HCT116 (cell line): Measurements from ENCODE around the gene ANXA2R. TPM values are rescaled to one million over a fixed set of nuclear protein-coding genes. Genes with fewer than 3 reads are reported as not detected.

Experiments
- ATAC-seq: fragments of 200-7000 bp; cut with Tn5 transposase; 2 replicates; pipeline ENCODE4 v1.9.1; 2020; ENCODE audit warnings: mild to moderate bottlenecking, moderate library complexity
- BruUV-seq: library from RNA; stranded (reverse); fragments of 400-500 nt; replicated peaks from 2 replicates; lab custom pipeline; 2021; lab: Mats Ljungman, UMichigan
- CTCF ChIA-PET: fragments of 300-600 bp; sonication (Branson Sonifier 250); formaldehyde crosslinking; loops from one replicate; lab custom pipeline; 2021; ENCODE audit warnings: antibody characterized with exemption; lab: Charles Lee
- POLR2A ChIA-PET: fragments of 300-600, 350-600 bp; sonication (Branson Sonifier 250); formaldehyde crosslinking; loops from one replicate; lab custom pipeline; 2021; ENCODE audit warnings: antibody characterized with exemption; lab: Charles Lee
- RAD21 ChIA-PET, 2 experiments: fragments of 300-600 bp; sonication (Branson Sonifier 250); formaldehyde crosslinking; loops; one replicate each; lab custom pipeline; 2023; ENCODE audit warnings: low total read pairs in 2 of 2; ENCODE audit not compliant: uncharacterized antibody in 2 of 2, unreplicated experiment in 2 of 2, low non-redundant PET in 1 of 2; lab: Charles Lee
- DNase-seq: peaks from one replicate; pipeline ENCODE4 v3.0.0-alpha.2; 2010; ENCODE audit warnings: low read depth, low spot score
- H2AFZ ChIP-seq: fragments of 200-600 bp; shearing (Covaris generic), sonication (generic); 2 replicates; pipeline ENCODE4 v1.6.1; 2017; ENCODE audit warnings: low read depth, mixed run types, mixed read lengths, antibody characterized with exemption, low read length; ENCODE audit not compliant: poor library complexity, severe bottlenecking
- H3K27ac ChIP-seq: 2 replicates; pipeline ENCODE4 v1.5.1; 2012; ENCODE audit warnings: low read depth, low read length
- H3K27me3 ChIP-seq: fragments of 200-600 bp; sonication (generic); 2 replicates; pipeline ENCODE4 v1.6.1; 2016; ENCODE audit warnings: mixed run types, low read length, mixed read lengths; ENCODE audit not compliant: insufficient read depth
- H3K36me3 ChIP-seq, 2 experiments: fragments of 200-500 bp in 1 of 2; fragments of 200-600 bp in 1 of 2; sonication (Bioruptor generic) in 1 of 2; sonication (generic) in 1 of 2; 2 replicates each; pipeline versions ENCODE4 v1.5.1 to v1.6.1; 2014 to 2016; ENCODE audit warnings: low read length in 2 of 2, inconsistent platforms in 1 of 2, mixed read lengths in 1 of 2, mixed run types in 1 of 2; ENCODE audit not compliant: insufficient read depth in 2 of 2, control insufficient read depth in 1 of 2
- H3K4me1 ChIP-seq, 2 experiments: fragments of 200-600 bp in 1 of 2; sonication (generic) in 1 of 2; 2 replicates each; pipeline versions ENCODE4 v1.5.1 to v1.6.1; 2012 to 2017; ENCODE audit warnings: low read length in 2 of 2, inconsistent platforms in 1 of 2, mild to moderate bottlenecking in 1 of 2, mixed read lengths in 1 of 2, mixed run types in 1 of 2, moderate library complexity in 1 of 2; ENCODE audit not compliant: insufficient read depth in 2 of 2, control insufficient read depth in 1 of 2
- H3K4me2 ChIP-seq: fragments of 200-600 bp; sonication (generic); 2 replicates; pipeline ENCODE4 v1.6.1; 2017; ENCODE audit warnings: mixed run types, low read length, mixed read lengths
- H3K4me3 ChIP-seq, 2 experiments: fragments of 200-600 bp in 1 of 2; sonication (generic) in 1 of 2; replicated peaks in 1 of 2; 2 replicates each; pipeline ENCODE4 v1.5.1; 2011 to 2016; ENCODE audit warnings: low read length in 2 of 2, control low read depth in 1 of 2, low read depth in 1 of 2, mild to moderate bottlenecking in 1 of 2, mixed read lengths in 1 of 2, mixed run types in 1 of 2
- H3K79me2 ChIP-seq: fragments of 200-600 bp; sonication (generic); 2 replicates; pipeline ENCODE4 v1.6.1; 2017; ENCODE audit warnings: mild to moderate bottlenecking, mixed run types, low read length, moderate library complexity, mixed read lengths; ENCODE audit not compliant: insufficient read depth
- H3K9ac ChIP-seq: fragments of 200-600 bp; sonication (generic); 2 replicates; pipeline ENCODE4 v1.6.1; 2016; ENCODE audit warnings: low read length, mixed read lengths
- H3K9me2 ChIP-seq: fragments of 200-600 bp; sonication (generic), shearing (Covaris generic); 2 replicates; pipeline ENCODE4 v1.6.1; 2017; ENCODE audit warnings: mixed run types, mild to moderate bottlenecking, moderate library complexity; ENCODE audit not compliant: insufficient read depth
- H3K9me3 ChIP-seq, 2 experiments: fragments of 200-500 bp in 1 of 2; fragments of 200-600 bp in 1 of 2; sonication (Bioruptor generic) in 1 of 2; sonication (generic) in 1 of 2; 2 replicates each; pipeline ENCODE4 v1.6.1; 2014 to 2017; ENCODE audit warnings: low read length in 2 of 2, mixed read lengths in 2 of 2, inconsistent platforms in 1 of 2, low read depth in 1 of 2, mild to moderate bottlenecking in 1 of 2, mixed run types in 1 of 2, moderate library complexity in 1 of 2; ENCODE audit not compliant: control insufficient read depth in 1 of 2, insufficient read depth in 1 of 2
- H4K20me1 ChIP-seq: fragments of 200-600 bp; sonication (generic), shearing (Covaris generic); 2 replicates; pipeline ENCODE4 v1.6.1; 2017; ENCODE audit warnings: mixed run types, mild to moderate bottlenecking, moderate library complexity; ENCODE audit not compliant: insufficient read depth
- CBX3 ChIP-seq: IDR thresholded peaks from 2 replicates; pipeline ENCODE4 v1.6.1; 2012; ENCODE audit warnings: low read depth
- EGR1 ChIP-seq: IDR thresholded peaks from 2 replicates; pipeline ENCODE4 v1.6.1; 2012; ENCODE audit warnings: low read depth
- EZH2 ChIP-seq: fragments of 200-600 bp; sonication (generic); IDR thresholded peaks from 2 replicates; pipeline ENCODE4 v1.6.1; 2017; ENCODE audit warnings: antibody characterized with exemption, mixed run types
- EZH2phosphoT487 ChIP-seq: fragments of 200-600 bp; IDR thresholded peaks from 2 replicates; pipeline ENCODE4 v1.6.1; 2018; ENCODE audit warnings: antibody characterized with exemption, borderline replicate concordance
- FOSL1 ChIP-seq: IDR thresholded peaks from 2 replicates; pipeline ENCODE4 v1.6.1; 2012; ENCODE audit warnings: low read depth
- RAD21 ChIP-seq: IDR thresholded peaks from 2 replicates; pipeline ENCODE4 v1.6.1; 2012; ENCODE audit warnings: low read depth, mild to moderate bottlenecking
- SP1 ChIP-seq: IDR thresholded peaks from 2 replicates; pipeline ENCODE4 v1.6.1; 2012; ENCODE audit warnings: low read depth
- SRF ChIP-seq: IDR thresholded peaks from 2 replicates; pipeline ENCODE4 v1.6.1; 2012; ENCODE audit warnings: low read depth
- TCF7L2 ChIP-seq: IDR thresholded peaks from 2 replicates; pipeline ENCODE4 v1.7.0; 2011; ENCODE audit warnings: borderline replicate concordance, inconsistent platforms; ENCODE audit not compliant: insufficient read depth, insufficient read length; ENCODE audit errors: extremely low read depth
- YY1 ChIP-seq: IDR thresholded peaks from 2 replicates; pipeline ENCODE4 v1.6.1; 2011; ENCODE audit warnings: low read length, low read depth, moderate library complexity, mild to moderate bottlenecking; ENCODE audit not compliant: insufficient replicate concordance; ENCODE audit errors: extremely low read depth
- ZFX ChIP-seq: fragments of 450-650 bp; IDR thresholded peaks from 2 replicates; pipeline ENCODE4 v1.6.1; 2017
- ZNF274 ChIP-seq: fragments of 200-500 bp; sonication (Bioruptor generic); IDR thresholded peaks from 2 replicates; pipeline ENCODE4 v1.6.1; 2014; ENCODE audit warnings: mild to moderate bottlenecking, low read depth, low read length, inconsistent platforms
- intact Hi-C: fragments of 100-400 bp; cut with micrococcal nuclease; formaldehyde crosslinking; loops from 2 replicates; pipeline ENCODE4 v1.10.0; 2022
- total RNA-seq: library from RNA; stranded (reverse); gene quantifications from one replicate; pipeline ENCODE4 v1.2.1, GENCODE V29; 2021; ENCODE audit not compliant: unreplicated experiment
- TF ChIP-seq, protein P1 (sequence below): IDR thresholded peaks from 2 replicates; pipeline ENCODE4 v1.6.1; 2012; ENCODE audit warnings: low read depth
- TF ChIP-seq, protein P2 (sequence below), 3 experiments: fragments of 200-600 bp in 1 of 3; sonication (generic) in 1 of 3; IDR thresholded peaks in 2 of 3; conservative IDR thresholded peaks in 1 of 3; 2 replicates each; pipeline ENCODE4 v1.5.1; 2012 to 2017; ENCODE audit warnings: low read depth in 2 of 3, low read length in 2 of 3, antibody characterized with exemption in 1 of 3, borderline replicate concordance in 1 of 3, control low read depth in 1 of 3, mild to moderate bottlenecking in 1 of 3, mixed read lengths in 1 of 3, mixed run types in 1 of 3, moderate library complexity in 1 of 3; ENCODE audit not compliant: insufficient read depth in 1 of 3
- TF ChIP-seq, protein P3 (sequence below): IDR thresholded peaks from 2 replicates; pipeline ENCODE4 v1.6.1; 2012
- TF ChIP-seq, protein P4 (sequence below): IDR thresholded peaks from 2 replicates; pipeline ENCODE4 v1.6.1; 2012
- TF ChIP-seq, protein P5 (sequence below): IDR thresholded peaks from 2 replicates; pipeline ENCODE4 v1.6.1; 2011; ENCODE audit warnings: mild to moderate bottlenecking, low read length, moderate library complexity; ENCODE audit not compliant: insufficient replicate concordance; ENCODE audit errors: extremely low read depth

Gene ANXA2R
- total RNA-seq, 1 experiment from 2014 or later: 0.37 TPM

DNA sequence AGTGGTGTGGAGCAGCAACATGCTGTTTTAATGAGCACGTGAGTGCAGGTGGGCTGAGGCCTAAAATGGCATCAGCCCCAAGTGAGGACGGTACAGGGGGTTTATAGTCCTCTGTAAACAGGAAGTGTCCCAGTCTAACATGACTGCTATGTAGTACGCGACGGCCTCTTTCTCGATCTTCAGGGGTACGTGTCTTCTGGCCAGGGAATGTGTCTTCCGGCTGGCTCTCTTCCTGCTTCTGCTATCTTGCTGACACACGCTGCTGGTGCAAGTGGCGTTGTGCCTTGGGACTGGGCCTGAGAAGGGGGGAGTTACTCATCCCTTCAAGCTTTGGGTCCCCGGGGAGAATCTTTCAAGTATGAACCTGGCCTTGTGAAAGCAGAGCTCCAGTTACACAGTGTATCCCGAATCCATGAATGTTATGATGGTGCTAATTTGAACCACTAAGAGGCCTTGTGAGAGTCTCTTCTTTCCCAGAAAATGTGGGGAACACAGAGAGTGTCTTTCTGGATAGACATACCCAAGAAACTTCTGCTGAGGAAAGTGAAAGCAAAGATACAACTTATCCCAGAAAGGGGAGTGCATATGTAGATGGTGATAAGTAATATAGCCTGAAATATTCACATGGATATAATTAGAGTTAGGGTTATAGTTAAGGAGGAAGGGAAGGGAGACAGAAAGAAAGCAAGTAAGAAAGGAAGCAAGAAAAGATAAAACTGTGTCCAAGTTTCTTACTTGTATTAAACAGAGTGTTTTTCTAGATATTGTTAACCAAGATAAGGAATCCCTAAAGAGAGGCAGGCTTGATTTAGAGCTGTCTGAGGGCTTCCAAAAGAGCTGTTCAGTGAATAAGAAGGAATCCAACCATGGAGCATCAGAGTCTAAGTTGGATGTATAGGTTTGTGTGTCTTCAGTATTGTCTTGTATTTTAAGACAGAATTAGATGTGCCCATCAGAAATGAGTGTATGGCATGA is 35.5 kb upstream of the ANXA2R start:
- ChIA-PET CTCF (no interaction called here), POLR2A (no interaction called here), RAD21 (interaction anchor here in 1 of 2 experiments (0.6 kb wide), 1 partner anchor 1289 kb away, joined by 3 read pairs; no protein-coding TSS in a partner anchor)
- no peak overlapping the region for H3K4me3 ChIP-seq
- H2AFZ ChIP-seq: no peak overlapping the region
- no peak overlapping the region for H3K9ac ChIP-seq
- no peaks in the 10 kb centered on the region for H3K9me3 ChIP-seq
- no peak overlapping the region for H3K27ac ChIP-seq
- no peak overlapping the region for H3K4me2 ChIP-seq
- DNase-seq (no peak), ATAC-seq (no peak)
- intact Hi-C loops: loop anchor here (2.0 kb wide), 1 partner anchor 231 kb away; no protein-coding TSS in a partner anchor
- no peaks in the 10 kb centered on the region for H3K9me2 ChIP-seq
- H3K79me2 ChIP-seq: no peaks in the 10 kb centered on the region
- H3K4me1 ChIP-seq: no peaks in the 10 kb centered on the region
- H3K36me3 ChIP-seq: peaks cover 0 to 5% of the 10 kb centered on the region in 2 experiments; a peak in 1 of 4 replicates
- H3K27me3 ChIP-seq: no peaks in the 10 kb centered on the region
- no peaks in the 10 kb centered on the region for H4K20me1 ChIP-seq
- no TSS peak for BruUV-seq
- TF ChIP-seq ZFX (no peak), YY1 (no peak), ZNF274 (no peak), CBX3 (no peak), SRF (no peak), EZH2 (no peak), TCF7L2 (no peak), FOSL1 (no peak), EGR1 (no peak), RAD21 (no peak), SP1 (no peak), EZH2phosphoT487 (no peak)
- TF ChIP-seq, protein P1, sequence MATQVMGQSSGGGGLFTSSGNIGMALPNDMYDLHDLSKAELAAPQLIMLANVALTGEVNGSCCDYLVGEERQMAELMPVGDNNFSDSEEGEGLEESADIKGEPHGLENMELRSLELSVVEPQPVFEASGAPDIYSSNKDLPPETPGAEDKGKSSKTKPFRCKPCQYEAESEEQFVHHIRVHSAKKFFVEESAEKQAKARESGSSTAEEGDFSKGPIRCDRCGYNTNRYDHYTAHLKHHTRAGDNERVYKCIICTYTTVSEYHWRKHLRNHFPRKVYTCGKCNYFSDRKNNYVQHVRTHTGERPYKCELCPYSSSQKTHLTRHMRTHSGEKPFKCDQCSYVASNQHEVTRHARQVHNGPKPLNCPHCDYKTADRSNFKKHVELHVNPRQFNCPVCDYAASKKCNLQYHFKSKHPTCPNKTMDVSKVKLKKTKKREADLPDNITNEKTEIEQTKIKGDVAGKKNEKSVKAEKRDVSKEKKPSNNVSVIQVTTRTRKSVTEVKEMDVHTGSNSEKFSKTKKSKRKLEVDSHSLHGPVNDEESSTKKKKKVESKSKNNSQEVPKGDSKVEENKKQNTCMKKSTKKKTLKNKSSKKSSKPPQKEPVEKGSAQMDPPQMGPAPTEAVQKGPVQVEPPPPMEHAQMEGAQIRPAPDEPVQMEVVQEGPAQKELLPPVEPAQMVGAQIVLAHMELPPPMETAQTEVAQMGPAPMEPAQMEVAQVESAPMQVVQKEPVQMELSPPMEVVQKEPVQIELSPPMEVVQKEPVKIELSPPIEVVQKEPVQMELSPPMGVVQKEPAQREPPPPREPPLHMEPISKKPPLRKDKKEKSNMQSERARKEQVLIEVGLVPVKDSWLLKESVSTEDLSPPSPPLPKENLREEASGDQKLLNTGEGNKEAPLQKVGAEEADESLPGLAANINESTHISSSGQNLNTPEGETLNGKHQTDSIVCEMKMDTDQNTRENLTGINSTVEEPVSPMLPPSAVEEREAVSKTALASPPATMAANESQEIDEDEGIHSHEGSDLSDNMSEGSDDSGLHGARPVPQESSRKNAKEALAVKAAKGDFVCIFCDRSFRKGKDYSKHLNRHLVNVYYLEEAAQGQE: no peak
- TF ChIP-seq, protein P2, sequence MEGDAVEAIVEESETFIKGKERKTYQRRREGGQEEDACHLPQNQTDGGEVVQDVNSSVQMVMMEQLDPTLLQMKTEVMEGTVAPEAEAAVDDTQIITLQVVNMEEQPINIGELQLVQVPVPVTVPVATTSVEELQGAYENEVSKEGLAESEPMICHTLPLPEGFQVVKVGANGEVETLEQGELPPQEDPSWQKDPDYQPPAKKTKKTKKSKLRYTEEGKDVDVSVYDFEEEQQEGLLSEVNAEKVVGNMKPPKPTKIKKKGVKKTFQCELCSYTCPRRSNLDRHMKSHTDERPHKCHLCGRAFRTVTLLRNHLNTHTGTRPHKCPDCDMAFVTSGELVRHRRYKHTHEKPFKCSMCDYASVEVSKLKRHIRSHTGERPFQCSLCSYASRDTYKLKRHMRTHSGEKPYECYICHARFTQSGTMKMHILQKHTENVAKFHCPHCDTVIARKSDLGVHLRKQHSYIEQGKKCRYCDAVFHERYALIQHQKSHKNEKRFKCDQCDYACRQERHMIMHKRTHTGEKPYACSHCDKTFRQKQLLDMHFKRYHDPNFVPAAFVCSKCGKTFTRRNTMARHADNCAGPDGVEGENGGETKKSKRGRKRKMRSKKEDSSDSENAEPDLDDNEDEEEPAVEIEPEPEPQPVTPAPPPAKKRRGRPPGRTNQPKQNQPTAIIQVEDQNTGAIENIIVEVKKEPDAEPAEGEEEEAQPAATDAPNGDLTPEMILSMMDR (IDR thresholded peaks at IDR 0.05 in 2 of 3, conservative IDR thresholded peaks at IDR 0.05 in 1 of 3; ENCODE audit: borderline replicate concordance in 1 of 3, insufficient read depth in 1 of 3, low read depth in 2 of 3, low read length in 2 of 3): no peak
- TF ChIP-seq, protein P3, sequence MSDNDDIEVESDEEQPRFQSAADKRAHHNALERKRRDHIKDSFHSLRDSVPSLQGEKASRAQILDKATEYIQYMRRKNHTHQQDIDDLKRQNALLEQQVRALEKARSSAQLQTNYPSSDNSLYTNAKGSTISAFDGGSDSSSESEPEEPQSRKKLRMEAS: no peak
- TF ChIP-seq, protein P4, sequence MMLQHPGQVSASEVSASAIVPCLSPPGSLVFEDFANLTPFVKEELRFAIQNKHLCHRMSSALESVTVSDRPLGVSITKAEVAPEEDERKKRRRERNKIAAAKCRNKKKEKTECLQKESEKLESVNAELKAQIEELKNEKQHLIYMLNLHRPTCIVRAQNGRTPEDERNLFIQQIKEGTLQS: no peak
- TF ChIP-seq, protein P5, sequence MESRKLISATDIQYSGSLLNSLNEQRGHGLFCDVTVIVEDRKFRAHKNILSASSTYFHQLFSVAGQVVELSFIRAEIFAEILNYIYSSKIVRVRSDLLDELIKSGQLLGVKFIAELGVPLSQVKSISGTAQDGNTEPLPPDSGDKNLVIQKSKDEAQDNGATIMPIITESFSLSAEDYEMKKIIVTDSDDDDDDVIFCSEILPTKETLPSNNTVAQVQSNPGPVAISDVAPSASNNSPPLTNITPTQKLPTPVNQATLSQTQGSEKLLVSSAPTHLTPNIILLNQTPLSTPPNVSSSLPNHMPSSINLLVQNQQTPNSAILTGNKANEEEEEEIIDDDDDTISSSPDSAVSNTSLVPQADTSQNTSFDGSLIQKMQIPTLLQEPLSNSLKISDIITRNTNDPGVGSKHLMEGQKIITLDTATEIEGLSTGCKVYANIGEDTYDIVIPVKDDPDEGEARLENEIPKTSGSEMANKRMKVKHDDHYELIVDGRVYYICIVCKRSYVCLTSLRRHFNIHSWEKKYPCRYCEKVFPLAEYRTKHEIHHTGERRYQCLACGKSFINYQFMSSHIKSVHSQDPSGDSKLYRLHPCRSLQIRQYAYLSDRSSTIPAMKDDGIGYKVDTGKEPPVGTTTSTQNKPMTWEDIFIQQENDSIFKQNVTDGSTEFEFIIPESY: no peak
